Fibroblast of lung (primary cell): Measurements from ENCODE around the gene CACFD1. TPM values are rescaled to one million over a fixed set of nuclear protein-coding genes. Genes with fewer than 3 reads are reported as not detected.

Experiments
- DNase-seq, 2 donors: peaks; one replicate each; pipeline versions ENCODE4 v3.0.0 to v3.0.0-alpha.2; 2010; ENCODE audit warnings: low read depth in 2 of 2
- H2AFZ ChIP-seq: 2 replicates; pipeline ENCODE4 v1.5.1; 2012; ENCODE audit warnings: low read length, control low read depth, inconsistent platforms
- H3K27ac ChIP-seq: 2 replicates; pipeline ENCODE4 v1.5.1; 2011; ENCODE audit warnings: low read length, control low read depth; ENCODE audit not compliant: insufficient read depth
- H3K27me3 ChIP-seq: 2 replicates; pipeline ENCODE4 v1.5.1; 2011; ENCODE audit warnings: mild to moderate bottlenecking, low read length; ENCODE audit not compliant: control insufficient read depth, insufficient read depth
- H3K36me3 ChIP-seq: 2 replicates; pipeline ENCODE4 v1.5.1; 2011; ENCODE audit warnings: low read length; ENCODE audit not compliant: control insufficient read depth, insufficient read depth
- H3K4me1 ChIP-seq: 2 replicates; pipeline ENCODE4 v1.5.1; 2011; ENCODE audit warnings: low read length; ENCODE audit not compliant: control insufficient read depth, insufficient read depth; ENCODE audit errors: extremely low read depth
- H3K4me2 ChIP-seq: 2 replicates; pipeline ENCODE4 v1.5.1; 2011; ENCODE audit warnings: low read length, control low read depth; ENCODE audit not compliant: insufficient read depth; ENCODE audit errors: extremely low read depth
- H3K4me3 ChIP-seq, 4 experiments: fragments of 200-600 bp in 1 of 4; sonication (generic) in 1 of 4; replicated peaks in 1 of 4; 2 replicates each; pipeline ENCODE4 v1.5.1; 2011 to 2016; ENCODE audit warnings: low read length in 4 of 4, low read depth in 3 of 4, mild to moderate bottlenecking in 3 of 4, control low read depth in 2 of 4, inconsistent platforms in 1 of 4, mixed read lengths in 1 of 4; ENCODE audit not compliant: insufficient read depth in 1 of 4; ENCODE audit errors: control extremely low read depth in 1 of 4
- H3K79me2 ChIP-seq: 2 replicates; pipeline ENCODE4 v1.5.1; 2012; ENCODE audit warnings: mild to moderate bottlenecking, low read length, inconsistent platforms; ENCODE audit not compliant: control insufficient read depth, insufficient read depth
- H3K9ac ChIP-seq: 2 replicates; pipeline ENCODE4 v1.5.1; 2011; ENCODE audit warnings: mild to moderate bottlenecking, low read length, control low read depth; ENCODE audit not compliant: insufficient read depth
- H3K9me3 ChIP-seq: 2 replicates; pipeline ENCODE4 v1.5.1; 2012; ENCODE audit warnings: low read depth, low read length; ENCODE audit not compliant: control insufficient read depth, insufficient read depth
- H4K20me1 ChIP-seq: 2 replicates; pipeline ENCODE4 v1.5.1; 2011; ENCODE audit warnings: low read length; ENCODE audit not compliant: control insufficient read depth, insufficient read depth; ENCODE audit errors: extremely low read depth
- EZH2 ChIP-seq: IDR thresholded peaks from 2 replicates; pipeline ENCODE4 v1.5.1; 2012; ENCODE audit warnings: low read length, control low read depth, mild to moderate bottlenecking; ENCODE audit errors: missing control alignments
- polyA plus RNA-seq, 2 donors: library from polyadenylated mRNA; depleted of rRNA in 1 of 2; stranded (reverse) in 1 of 2; unstranded in 1 of 2; fragments of >200 nt; gene quantifications; 2 replicates each; pipeline ENCODE4 v1.2.1, GENCODE V29; 2011 to 2012; ENCODE audit warnings: missing spikeins in 1 of 2
- total RNA-seq: library from RNA; depleted of rRNA; stranded (reverse); fragments of >200 nt; gene quantifications from 2 replicates; pipeline ENCODE4 v1.2.1, GENCODE V29; 2014
- TF ChIP-seq, protein P1 (sequence below), 2 donors: IDR thresholded peaks in 1 of 2; conservative IDR thresholded peaks in 1 of 2; 1 replicate in 1 of 2; 2 replicates in 1 of 2; pipeline ENCODE4 v1.5.1; 2011 to 2012; ENCODE audit warnings: low read length in 2 of 2, control low read depth in 1 of 2, inconsistent platforms in 1 of 2, low read depth in 1 of 2, mild to moderate bottlenecking in 1 of 2

CACFD1 gene
- total and polyA plus RNA-seq, 2 donors (not counting 1 experiment from before 2014, with no cell fraction given), result 4.7 to 9.1 TPM

- Histone ChIP-seq H3K9ac (no peak overlapping the region), H3K4me2 (no peak overlapping the region), H3K27ac (no peak overlapping the region), H3K4me3 (no peak overlapping the region), H3K36me3 (no peaks in the 10 kb centered on the region), H3K79me2 (no peaks in the 10 kb centered on the region), H3K9me3 (no peaks in the 10 kb centered on the region), H3K27me3 (no peaks in the 10 kb centered on the region), H2AFZ (no peak overlapping the region), H3K4me1 (peaks cover 5% of the 10 kb centered on the region), H4K20me1 (no peaks in the 10 kb centered on the region)
- DNase-seq, result no peak
- no peak for TF ChIP-seq EZH2
- TF ChIP-seq, protein P1, sequence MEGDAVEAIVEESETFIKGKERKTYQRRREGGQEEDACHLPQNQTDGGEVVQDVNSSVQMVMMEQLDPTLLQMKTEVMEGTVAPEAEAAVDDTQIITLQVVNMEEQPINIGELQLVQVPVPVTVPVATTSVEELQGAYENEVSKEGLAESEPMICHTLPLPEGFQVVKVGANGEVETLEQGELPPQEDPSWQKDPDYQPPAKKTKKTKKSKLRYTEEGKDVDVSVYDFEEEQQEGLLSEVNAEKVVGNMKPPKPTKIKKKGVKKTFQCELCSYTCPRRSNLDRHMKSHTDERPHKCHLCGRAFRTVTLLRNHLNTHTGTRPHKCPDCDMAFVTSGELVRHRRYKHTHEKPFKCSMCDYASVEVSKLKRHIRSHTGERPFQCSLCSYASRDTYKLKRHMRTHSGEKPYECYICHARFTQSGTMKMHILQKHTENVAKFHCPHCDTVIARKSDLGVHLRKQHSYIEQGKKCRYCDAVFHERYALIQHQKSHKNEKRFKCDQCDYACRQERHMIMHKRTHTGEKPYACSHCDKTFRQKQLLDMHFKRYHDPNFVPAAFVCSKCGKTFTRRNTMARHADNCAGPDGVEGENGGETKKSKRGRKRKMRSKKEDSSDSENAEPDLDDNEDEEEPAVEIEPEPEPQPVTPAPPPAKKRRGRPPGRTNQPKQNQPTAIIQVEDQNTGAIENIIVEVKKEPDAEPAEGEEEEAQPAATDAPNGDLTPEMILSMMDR (conservative IDR thresholded peaks at IDR 0.05 in 1 of 2, IDR thresholded peaks at IDR 0.05 in 1 of 2; ENCODE audit: low read depth in 1 of 2, low read length in 2 of 2), result no peak
Observed at GRCh38 chr9:133457233-133457632, 2.5 kb upstream of the CACFD1 start.

- TF ChIP-seq EZH2, result no peak
- TF ChIP-seq, protein P1 (conservative IDR thresholded peaks at IDR 0.05 in 1 of 2, IDR thresholded peaks at IDR 0.05 in 1 of 2; ENCODE audit: low read depth in 1 of 2, low read length in 2 of 2), result no peak
- no peak overlapping the region for H3K4me2 ChIP-seq
- no peak for DNase-seq
- no peak overlapping the region for H3K27ac ChIP-seq
- H3K9ac ChIP-seq, result no peak overlapping the region
- no peaks in the 10 kb centered on the region for H3K79me2 ChIP-seq
- no peak overlapping the region for H3K4me3 ChIP-seq
- H4K20me1 ChIP-seq, result no peaks in the 10 kb centered on the region
- no peaks in the 10 kb centered on the region for H3K27me3 ChIP-seq
- no peak overlapping the region for H2AFZ ChIP-seq
- no peaks in the 10 kb centered on the region for H3K9me3 ChIP-seq
- no peaks in the 10 kb centered on the region for H3K36me3 ChIP-seq
- H3K4me1 ChIP-seq, result peaks cover 5% of the 10 kb centered on the region
Observed at GRCh38 chr9:133457748-133458147, 2.0 kb upstream of the CACFD1 start.

DNA sequence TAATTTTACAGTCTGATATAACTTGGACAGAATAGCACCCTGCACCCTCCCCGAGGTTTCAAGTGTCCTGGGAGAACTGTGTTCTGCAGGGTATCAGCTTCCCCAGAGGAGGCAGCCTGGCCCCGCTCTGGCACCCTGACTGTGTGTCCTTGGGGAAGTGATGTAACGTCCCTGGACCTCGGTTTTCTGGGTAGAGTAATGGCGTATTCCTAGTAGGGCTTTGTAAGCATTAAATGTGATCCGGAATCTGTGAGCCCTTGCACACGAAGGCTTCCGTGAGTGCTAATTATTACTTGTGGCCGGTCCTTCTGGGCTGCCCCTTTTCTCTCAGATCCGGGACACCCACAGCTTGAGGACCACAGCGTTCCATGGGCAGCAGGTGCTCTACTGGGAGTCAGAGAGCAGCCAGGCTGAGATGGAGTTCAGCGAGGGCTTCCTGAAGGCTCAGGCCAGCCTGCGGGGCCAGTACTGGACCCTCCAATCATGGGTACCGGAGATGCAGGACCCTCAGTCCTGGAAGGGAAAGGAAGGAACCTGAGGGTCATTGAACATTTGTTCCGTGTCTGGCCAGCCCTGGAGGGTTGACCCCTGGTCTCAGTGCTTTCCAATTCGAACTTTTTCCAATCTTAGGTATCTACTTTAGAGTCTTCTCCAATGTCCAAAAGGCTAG lies 1.0 kb upstream of the CACFD1 start:
- no peaks in the 10 kb centered on the region for H3K36me3 ChIP-seq
- TF ChIP-seq, protein P1 (conservative IDR thresholded peaks at IDR 0.05 in 1 of 2, IDR thresholded peaks at IDR 0.05 in 1 of 2; ENCODE audit: low read depth in 1 of 2, low read length in 2 of 2), result no peak
- TF ChIP-seq EZH2, result no peak
- H3K4me1 ChIP-seq, result peaks cover 5% of the 10 kb centered on the region
- no peaks in the 10 kb centered on the region for H3K79me2 ChIP-seq
- H4K20me1 ChIP-seq, result no peaks in the 10 kb centered on the region
- peak overlapping the region in 2 of 4 experiments; percentile 56 to 79 for H3K4me3 ChIP-seq
- no peak for DNase-seq
- peak overlapping the region; percentile 82 for H3K4me2 ChIP-seq
- H3K9ac ChIP-seq, result no peak overlapping the region
- no peak overlapping the region for H2AFZ ChIP-seq
- H3K27me3 ChIP-seq, result no peaks in the 10 kb centered on the region
- no peak overlapping the region for H3K27ac ChIP-seq
- H3K9me3 ChIP-seq, result no peaks in the 10 kb centered on the region
